ENCODE results near the gene CD28.

DNA sequence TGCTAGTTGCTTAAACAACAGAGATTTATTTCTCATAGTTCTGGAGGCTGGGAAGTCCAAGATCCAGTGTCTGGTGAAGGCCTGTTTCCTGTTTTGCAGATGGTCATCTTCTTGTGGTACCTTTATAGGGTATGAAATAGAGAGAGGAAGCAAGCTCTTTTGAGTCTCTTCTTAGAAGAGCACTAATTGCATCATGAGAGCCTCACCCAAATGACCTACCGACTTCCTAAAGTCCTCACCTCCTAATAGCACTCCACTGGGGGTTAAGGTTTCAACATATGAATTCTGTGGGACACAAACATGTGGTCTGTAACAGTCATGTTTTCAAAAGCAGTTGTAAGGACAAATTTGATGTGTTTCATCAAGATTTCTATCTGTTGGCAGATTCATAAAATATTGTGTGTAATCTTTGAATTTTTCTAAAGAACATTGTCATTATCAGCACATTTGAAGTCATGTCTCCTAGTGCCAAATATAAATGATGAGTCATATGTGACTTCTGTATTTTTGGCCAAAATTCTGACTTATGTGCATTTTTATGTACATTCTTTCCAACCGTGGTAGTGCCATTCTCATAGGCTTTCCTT lies 45.3 kb downstream of the CD28 start:
- TF ChIP-seq CTCF (IDR thresholded peaks at IDR 0.05) (no peak), EP300 (IDR thresholded peaks at IDR 0.05) (no peak)
